HCT116 (cell line): ENCODE data around the gene CTXN3.

Experiments
- EGR1 ChIP-seq: IDR thresholded peaks from 2 replicates; pipeline ENCODE4 v1.6.1; 2012; ENCODE audit warnings: low read depth
- EZH2 ChIP-seq: fragments of 200-600 bp; sonication (generic); IDR thresholded peaks from 2 replicates; pipeline ENCODE4 v1.6.1; 2017; ENCODE audit warnings: antibody characterized with exemption, mixed run types
- POLR2A ChIP-seq: IDR thresholded peaks from 2 replicates; pipeline ENCODE4 v1.7.0; 2011; ENCODE audit warnings: borderline replicate concordance; ENCODE audit not compliant: insufficient read depth, insufficient read length; ENCODE audit errors: extremely low read depth
- POLR2AphosphoS5 ChIP-seq: IDR thresholded peaks from 2 replicates; pipeline ENCODE4 v1.6.1; 2011; ENCODE audit warnings: mild to moderate bottlenecking, low read depth, low read length, moderate library complexity
- RAD21 ChIP-seq: IDR thresholded peaks from 2 replicates; pipeline ENCODE4 v1.6.1; 2012; ENCODE audit warnings: low read depth, mild to moderate bottlenecking
- SRF ChIP-seq: IDR thresholded peaks from 2 replicates; pipeline ENCODE4 v1.6.1; 2012; ENCODE audit warnings: low read depth
- TCF7L2 ChIP-seq: IDR thresholded peaks from 2 replicates; pipeline ENCODE4 v1.7.0; 2011; ENCODE audit warnings: borderline replicate concordance, inconsistent platforms; ENCODE audit not compliant: insufficient read depth, insufficient read length; ENCODE audit errors: extremely low read depth
- TF ChIP-seq, protein P1 (sequence below), 3 experiments: fragments of 200-600 bp in 1 of 3; sonication (generic) in 1 of 3; IDR thresholded peaks in 2 of 3; conservative IDR thresholded peaks in 1 of 3; 2 replicates each; pipeline ENCODE4 v1.5.1; 2012 to 2017; ENCODE audit warnings: low read depth in 2 of 3, low read length in 2 of 3, antibody characterized with exemption in 1 of 3, borderline replicate concordance in 1 of 3, control low read depth in 1 of 3, mild to moderate bottlenecking in 1 of 3, mixed read lengths in 1 of 3, mixed run types in 1 of 3, moderate library complexity in 1 of 3; ENCODE audit not compliant: insufficient read depth in 1 of 3
- TF ChIP-seq, protein P2 (sequence below): IDR thresholded peaks from 2 replicates; pipeline ENCODE4 v1.6.1; 2012
- TF ChIP-seq, protein P3 (sequence below): IDR thresholded peaks from 2 replicates; pipeline ENCODE4 v1.6.1; 2012

DNA sequence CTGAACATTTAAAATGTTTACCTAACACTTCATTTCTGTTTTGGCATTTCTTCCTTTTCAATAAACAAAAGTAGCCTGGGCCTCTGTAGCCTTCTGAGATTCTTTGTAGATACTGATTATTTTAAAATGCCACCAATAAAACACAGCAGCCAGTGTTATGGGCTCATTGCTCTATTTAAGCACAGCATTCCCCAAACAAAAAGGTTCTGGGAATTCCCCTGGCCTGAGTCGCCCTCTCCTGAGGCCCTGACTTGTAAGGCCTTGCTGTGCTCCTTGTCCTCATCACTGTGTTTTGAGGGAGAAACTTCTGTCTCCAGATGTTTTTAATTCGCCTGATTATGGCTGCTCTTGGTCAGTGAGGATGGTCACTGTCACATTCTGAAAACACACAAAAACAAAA, 33.0 kb upstream of the CTXN3 start:
- TF ChIP-seq POLR2AphosphoS5 = no peak
- TF ChIP-seq SRF = no peak
- TF ChIP-seq POLR2A = no peak
- TF ChIP-seq, protein P1, sequence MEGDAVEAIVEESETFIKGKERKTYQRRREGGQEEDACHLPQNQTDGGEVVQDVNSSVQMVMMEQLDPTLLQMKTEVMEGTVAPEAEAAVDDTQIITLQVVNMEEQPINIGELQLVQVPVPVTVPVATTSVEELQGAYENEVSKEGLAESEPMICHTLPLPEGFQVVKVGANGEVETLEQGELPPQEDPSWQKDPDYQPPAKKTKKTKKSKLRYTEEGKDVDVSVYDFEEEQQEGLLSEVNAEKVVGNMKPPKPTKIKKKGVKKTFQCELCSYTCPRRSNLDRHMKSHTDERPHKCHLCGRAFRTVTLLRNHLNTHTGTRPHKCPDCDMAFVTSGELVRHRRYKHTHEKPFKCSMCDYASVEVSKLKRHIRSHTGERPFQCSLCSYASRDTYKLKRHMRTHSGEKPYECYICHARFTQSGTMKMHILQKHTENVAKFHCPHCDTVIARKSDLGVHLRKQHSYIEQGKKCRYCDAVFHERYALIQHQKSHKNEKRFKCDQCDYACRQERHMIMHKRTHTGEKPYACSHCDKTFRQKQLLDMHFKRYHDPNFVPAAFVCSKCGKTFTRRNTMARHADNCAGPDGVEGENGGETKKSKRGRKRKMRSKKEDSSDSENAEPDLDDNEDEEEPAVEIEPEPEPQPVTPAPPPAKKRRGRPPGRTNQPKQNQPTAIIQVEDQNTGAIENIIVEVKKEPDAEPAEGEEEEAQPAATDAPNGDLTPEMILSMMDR (IDR thresholded peaks at IDR 0.05 in 2 of 3, conservative IDR thresholded peaks at IDR 0.05 in 1 of 3; ENCODE audit: borderline replicate concordance in 1 of 3, insufficient read depth in 1 of 3, low read depth in 2 of 3, low read length in 2 of 3) = no peak
- TF ChIP-seq EZH2 = no peak
- no peak for TF ChIP-seq EGR1
- TF ChIP-seq, protein P2, sequence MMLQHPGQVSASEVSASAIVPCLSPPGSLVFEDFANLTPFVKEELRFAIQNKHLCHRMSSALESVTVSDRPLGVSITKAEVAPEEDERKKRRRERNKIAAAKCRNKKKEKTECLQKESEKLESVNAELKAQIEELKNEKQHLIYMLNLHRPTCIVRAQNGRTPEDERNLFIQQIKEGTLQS = no peak
- TF ChIP-seq, protein P3, sequence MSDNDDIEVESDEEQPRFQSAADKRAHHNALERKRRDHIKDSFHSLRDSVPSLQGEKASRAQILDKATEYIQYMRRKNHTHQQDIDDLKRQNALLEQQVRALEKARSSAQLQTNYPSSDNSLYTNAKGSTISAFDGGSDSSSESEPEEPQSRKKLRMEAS = no peak
- TF ChIP-seq TCF7L2 = no peak
- TF ChIP-seq RAD21 = no peak
